ENCODE results near the gene TRAPPC2.

- TF ChIP-seq CTCF (IDR thresholded peaks at IDR 0.05): no peak
- TF ChIP-seq POLR2AphosphoS5 (IDR thresholded peaks at IDR 0.05; ENCODE audit: low read depth, low read length): peak; percentile 62
Observed at GRCh38 chrX:13734278-13735172, at the start of gene TRAPPC2, which contains the start of gene OFD1.

Measured in Panc1 (cell line).